Measurements from ENCODE around the gene TLCD1.
"Not testable (repeated sequence)": the region's sequence is repeated elsewhere in the genome, so short reads cannot be mapped to it uniquely, and the experiment has no call there.

The TLCD1 gene

GRCh38 chr17:28726627-28727491 is 826 bp upstream of the TLCD1 start:
- peak; percentile 77 to 85 (median 82) for DNase-seq

- DNase-seq, result peak in 2 of 4 experiments; percentile 47 to 51
Observed at GRCh38 chr17:28725660-28726225, 290 bp downstream of the TLCD1 start.

GRCh38 chr17:28725166-28725659 is 820 bp downstream of the TLCD1 start:
- no peak for DNase-seq

- no peak for DNase-seq
Observed at GRCh38 chr17:28724500-28725165, 1.4 kb downstream of the TLCD1 start.

GRCh38 chr17:28723836-28724499 is 2.1 kb downstream of the TLCD1 start:
- not testable (repeated sequence) for DNase-seq

- no peak for DNase-seq
Observed at GRCh38 chr17:28723159-28723835, 2.7 kb downstream of the TLCD1 start.

GRCh38 chr17:28722417-28723158 is 3.4 kb downstream of the TLCD1 start:
- no peak for DNase-seq

- DNase-seq, result not testable (repeated sequence)
Observed at GRCh38 chr17:28720997-28721329, 5.1 kb downstream of the TLCD1 start.

GRCh38 chr17:28720247-28720996 is 5.6 kb downstream of the TLCD1 start:
- DNase-seq, result no peak

GRCh38 chr17:28719021-28719433 is 7.0 kb downstream of the TLCD1 start:
- DNase-seq, result no peak

GRCh38 chr17:28718333-28719020 is 7.6 kb downstream of the TLCD1 start:
- no peak for DNase-seq

GRCh38 chr17:28717578-28718332 is 8.3 kb downstream of the TLCD1 start, which contains the start of gene RAB34:
Gene RAB34 (minus strand): TSS chr17:28717868. CDS start chr17:28717266, 602 bp downstream.
- peak in 1 of 4 experiments; percentile 14 for DNase-seq

- DNase-seq, result no peak
Observed at GRCh38 chr17:28716740-28717577, 9.1 kb downstream of the TLCD1 start.

GRCh38 chr17:28715217-28715616 is 10.8 kb downstream of the TLCD1 start:
- DNase-seq, result no peak

GRCh38 chr17:28714281-28714680 is 11.8 kb downstream of the TLCD1 start:
- no peak for DNase-seq

GRCh38 chr17:28712705-28713415 is 13.2 kb downstream of the TLCD1 start:
- no peak for DNase-seq

- DNase-seq, result peak in 3 of 4 experiments; percentile 27 to 41 (median 28)
Observed at GRCh38 chr17:28712032-28712704, 13.9 kb downstream of the TLCD1 start.
